ENCODE results near the gene GINS2. TPM values are rescaled to one million over a fixed set of nuclear protein-coding genes. Genes with fewer than 3 reads are reported as not detected.

GINS2 gene
- total RNA-seq, 1 experiment from 2014 or later, result 25.2 TPM

DNA sequence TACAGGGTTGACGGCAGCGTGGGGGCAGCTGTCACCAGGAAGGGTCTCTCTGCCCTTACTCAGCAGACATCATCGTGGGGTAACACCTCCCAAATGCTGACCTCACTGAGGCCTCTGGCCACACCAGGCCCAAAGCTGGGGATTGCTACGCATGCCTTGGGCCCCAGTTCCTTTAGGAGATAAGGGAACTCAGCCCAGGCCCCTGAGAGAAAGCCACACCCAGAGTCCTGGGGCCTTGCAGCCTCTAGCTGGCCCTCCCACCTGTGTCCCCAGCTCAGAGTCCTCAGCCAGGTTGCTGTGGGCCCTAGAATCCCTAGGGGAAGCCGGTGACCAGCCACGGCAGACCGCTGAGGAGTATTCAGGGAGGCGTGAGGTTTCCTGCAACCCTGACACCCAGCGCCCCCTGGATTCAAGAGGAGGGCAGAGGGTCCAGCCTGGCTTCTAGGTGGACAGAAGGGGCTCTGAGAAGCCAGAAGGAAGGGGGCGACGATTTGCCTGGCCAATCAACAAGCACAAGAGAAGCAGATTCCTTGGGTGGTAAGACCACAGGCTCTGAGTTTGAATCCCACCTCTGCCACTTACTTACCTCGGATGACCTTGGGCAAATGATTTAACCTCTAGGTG lies 10.3 kb upstream of the GINS2 start:
- H3K36me3 Mint-ChIP-seq (ENCODE audit: insufficient read depth, unreplicated experiment), result no peaks in the 10 kb centered on the region
- no peaks in the 10 kb centered on the region for H3K9me3 Mint-ChIP-seq (ENCODE audit: low read depth, unreplicated experiment)
- BruUV-seq (replicated peaks), result no TSS peak
- no peak overlapping the region for H3K27ac Mint-ChIP-seq (ENCODE audit: unreplicated experiment)
- H3K27me3 Mint-ChIP-seq (ENCODE audit: unreplicated experiment), result peaks cover 29% of the 10 kb centered on the region
- CTCF ChIA-PET, result no interaction called here
- no peak for DNase-seq
- H3K4me1 Mint-ChIP-seq (ENCODE audit: low read depth, unreplicated experiment), result no peaks in the 10 kb centered on the region
- intact Hi-C loops (cut with micrococcal nuclease; ENCODE audit: unreplicated experiment), result no loop called here
- TF ChIP-seq, protein P1, sequence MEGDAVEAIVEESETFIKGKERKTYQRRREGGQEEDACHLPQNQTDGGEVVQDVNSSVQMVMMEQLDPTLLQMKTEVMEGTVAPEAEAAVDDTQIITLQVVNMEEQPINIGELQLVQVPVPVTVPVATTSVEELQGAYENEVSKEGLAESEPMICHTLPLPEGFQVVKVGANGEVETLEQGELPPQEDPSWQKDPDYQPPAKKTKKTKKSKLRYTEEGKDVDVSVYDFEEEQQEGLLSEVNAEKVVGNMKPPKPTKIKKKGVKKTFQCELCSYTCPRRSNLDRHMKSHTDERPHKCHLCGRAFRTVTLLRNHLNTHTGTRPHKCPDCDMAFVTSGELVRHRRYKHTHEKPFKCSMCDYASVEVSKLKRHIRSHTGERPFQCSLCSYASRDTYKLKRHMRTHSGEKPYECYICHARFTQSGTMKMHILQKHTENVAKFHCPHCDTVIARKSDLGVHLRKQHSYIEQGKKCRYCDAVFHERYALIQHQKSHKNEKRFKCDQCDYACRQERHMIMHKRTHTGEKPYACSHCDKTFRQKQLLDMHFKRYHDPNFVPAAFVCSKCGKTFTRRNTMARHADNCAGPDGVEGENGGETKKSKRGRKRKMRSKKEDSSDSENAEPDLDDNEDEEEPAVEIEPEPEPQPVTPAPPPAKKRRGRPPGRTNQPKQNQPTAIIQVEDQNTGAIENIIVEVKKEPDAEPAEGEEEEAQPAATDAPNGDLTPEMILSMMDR (IDR thresholded peaks at IDR 0.05; ENCODE audit: unreplicated experiment), result no peak
- no peak overlapping the region for H3K4me3 Mint-ChIP-seq (ENCODE audit: low read depth, unreplicated experiment)

DNA sequence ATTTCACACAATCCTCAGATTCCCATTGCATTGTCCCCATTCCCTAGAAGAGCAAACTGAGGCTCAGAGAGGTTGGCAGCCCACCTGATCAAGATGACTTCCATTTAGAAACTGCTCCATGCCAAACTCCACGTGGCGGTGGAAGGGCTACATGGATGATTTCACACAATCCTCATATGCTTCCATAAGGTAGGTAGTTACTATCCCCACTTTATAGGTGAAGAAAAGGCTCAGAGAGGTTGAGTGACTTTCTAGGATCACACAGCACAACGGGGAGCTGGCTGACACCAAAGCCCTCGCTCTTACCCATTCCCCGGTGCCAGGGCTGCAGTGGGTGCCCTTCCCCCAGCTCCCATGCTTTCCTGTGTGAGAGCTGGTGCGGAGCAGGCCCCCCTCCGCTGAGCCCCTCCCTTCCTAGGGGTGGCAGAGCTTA lies 9.7 kb upstream of the GINS2 start:
- intact Hi-C loops (cut with micrococcal nuclease; ENCODE audit: unreplicated experiment), result no loop called here
- CTCF ChIA-PET, result no interaction called here

DNA sequence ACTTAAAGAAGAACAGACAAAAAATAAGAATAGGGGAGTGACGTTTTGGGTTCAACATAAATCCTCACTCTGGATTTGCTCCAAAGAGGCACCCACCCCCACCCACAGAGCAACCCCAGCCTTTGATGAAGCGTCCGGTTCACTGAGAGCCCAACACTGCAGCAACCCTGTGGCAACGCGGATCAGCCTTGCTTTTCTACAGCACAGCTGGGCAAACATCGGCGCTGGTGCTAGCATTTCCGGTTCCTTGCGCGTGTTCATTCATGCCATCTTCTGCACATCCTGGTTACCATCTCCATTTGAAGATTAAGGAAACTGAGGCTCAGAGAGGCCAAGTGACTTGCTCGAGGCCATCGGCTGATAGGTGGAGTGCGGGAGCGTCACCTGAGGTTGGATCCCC lies 8.7 kb upstream of the GINS2 start:
- H3K9me3 Mint-ChIP-seq (ENCODE audit: low read depth, unreplicated experiment), result no peaks in the 10 kb centered on the region
- intact Hi-C loops (cut with micrococcal nuclease; ENCODE audit: unreplicated experiment), result no loop called here
- DNase-seq, result no peak
- H3K27me3 Mint-ChIP-seq (ENCODE audit: unreplicated experiment), result peaks cover 36% of the 10 kb centered on the region
- CTCF ChIA-PET, result no interaction called here
- BruUV-seq (replicated peaks), result no TSS peak
- H3K4me3 Mint-ChIP-seq (ENCODE audit: low read depth, unreplicated experiment), result no peak overlapping the region
- TF ChIP-seq, protein P1 (IDR thresholded peaks at IDR 0.05; ENCODE audit: unreplicated experiment), result no peak
- no peaks in the 10 kb centered on the region for H3K36me3 Mint-ChIP-seq (ENCODE audit: insufficient read depth, unreplicated experiment)
- H3K27ac Mint-ChIP-seq (ENCODE audit: unreplicated experiment), result no peak overlapping the region
- no peaks in the 10 kb centered on the region for H3K4me1 Mint-ChIP-seq (ENCODE audit: low read depth, unreplicated experiment)

More for the DNA sequence above, 9.7 kb upstream of the GINS2 start:
- Mint-ChIP-seq H3K27ac (ENCODE audit: unreplicated experiment) (no peak overlapping the region), H3K36me3 (ENCODE audit: insufficient read depth, unreplicated experiment) (no peaks in the 10 kb centered on the region), H3K27me3 (ENCODE audit: unreplicated experiment) (peaks cover 35% of the 10 kb centered on the region), H3K9me3 (ENCODE audit: low read depth, unreplicated experiment) (no peaks in the 10 kb centered on the region), H3K4me3 (ENCODE audit: low read depth, unreplicated experiment) (no peak overlapping the region), H3K4me1 (ENCODE audit: low read depth, unreplicated experiment) (no peaks in the 10 kb centered on the region)
- TF ChIP-seq, protein P1 (IDR thresholded peaks at IDR 0.05; ENCODE audit: unreplicated experiment), result no peak
- BruUV-seq (replicated peaks), result no TSS peak
- no peak for DNase-seq

DNA sequence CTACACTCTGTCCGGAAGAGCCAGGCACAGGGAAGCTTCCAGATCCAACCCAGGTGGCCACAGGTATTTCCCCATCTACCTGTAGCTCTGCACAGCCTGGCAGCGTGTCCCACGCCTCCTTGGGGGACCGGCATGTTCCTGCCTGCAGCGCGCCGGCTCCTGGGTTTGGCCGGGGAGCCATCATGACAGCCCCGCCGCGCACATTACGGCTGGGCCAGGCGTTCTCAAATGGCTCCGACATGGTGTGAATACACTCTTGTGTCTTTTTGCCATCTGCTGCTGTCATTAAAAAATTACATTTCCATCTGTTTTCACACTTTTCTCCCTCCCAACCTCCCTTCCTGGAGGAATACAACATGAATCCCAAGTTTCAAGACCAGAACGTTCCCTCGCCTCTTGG lies 8.0 kb upstream of the GINS2 start:
- no peak overlapping the region for H3K4me3 Mint-ChIP-seq (ENCODE audit: low read depth, unreplicated experiment)

More for the DNA sequence above, 8.0 kb upstream of the GINS2 start:
- intact Hi-C loops (cut with micrococcal nuclease; ENCODE audit: unreplicated experiment), result no loop called here
- Mint-ChIP-seq H3K9me3 (ENCODE audit: low read depth, unreplicated experiment) (no peaks in the 10 kb centered on the region), H3K27ac (ENCODE audit: unreplicated experiment) (no peak overlapping the region), H3K27me3 (ENCODE audit: unreplicated experiment) (peaks cover 42% of the 10 kb centered on the region), H3K36me3 (ENCODE audit: insufficient read depth, unreplicated experiment) (no peaks in the 10 kb centered on the region), H3K4me1 (ENCODE audit: low read depth, unreplicated experiment) (no peaks in the 10 kb centered on the region)
- no TSS peak for BruUV-seq (replicated peaks)
- no peak for DNase-seq
- TF ChIP-seq, protein P1 (IDR thresholded peaks at IDR 0.05; ENCODE audit: unreplicated experiment), result no peak
- CTCF ChIA-PET, result no interaction called here

Measured in Calu3 (cell line).